Mucosa of descending colon (tissue), 3 donors: ENCODE measurements around the gene MIX23. TPM values are rescaled to one million over a fixed set of nuclear protein-coding genes. Genes with fewer than 3 reads are reported as not detected.
A peak's percentile ranks its signal among the peaks of the same experiment; 100 is the strongest.

ENCODE experiments used
- ATAC-seq: fragments of 200-7000 bp; cut with Tn5 transposase; one replicate; pipeline ENCODE4 v1.9.1; 2020; ENCODE audit warnings: mild to moderate bottlenecking, moderate library complexity
- DNase-seq, 3 donors: peaks; one replicate each; pipeline ENCODE4 v3.0.0-alpha.2; 2020
- H3K36me3 ChIP-seq: fragments of 200-600 bp; one replicate; pipeline ENCODE4 v1.8.0; 2021; ENCODE audit warnings: low read depth, mild to moderate bottlenecking
- H3K4me1 ChIP-seq: fragments of 200-600 bp; one replicate; pipeline ENCODE4 v1.8.0; 2021; ENCODE audit warnings: low read depth, mild to moderate bottlenecking
- H3K4me3 ChIP-seq: fragments of 200-600 bp; one replicate; pipeline ENCODE4 v1.8.0; 2021; ENCODE audit warnings: mild to moderate bottlenecking
- H3K9me3 ChIP-seq: fragments of 200-600 bp; one replicate; pipeline ENCODE4 v1.8.0; 2021; ENCODE audit warnings: mild to moderate bottlenecking
- intact Hi-C, 2 donors: fragments of 100-400 bp; cut with DNase I in 1 of 2; cut with micrococcal nuclease in 1 of 2; formaldehyde crosslinking; loops; one replicate each; pipeline versions ENCODE4 v1.11.0 to v1.11.1; 2022; cut with DNase I, micrococcal nuclease
- total RNA-seq, 3 donors: library from RNA; stranded (reverse); fragmentation: NEBNext Ultra II Directional in 2 of 3; extraction: Animal tissue kit (Norgen Biotek cat#: 25700) in 2 of 3; gene quantifications; one replicate each; pipeline versions ENCODE4 v1.2.1 to v1.2.4, GENCODE V29; 2021 to 2023
- TF ChIP-seq, protein P1 (sequence below): fragments of 200-600 bp; IDR thresholded peaks from one replicate; pipeline ENCODE4 v1.8.0; 2022; ENCODE audit warnings: antibody characterized with exemption, mild to moderate bottlenecking
- donor health status: DM: no; HTN: no; CAD: no; lungs with moderate emphysema.
- donor health status: DM: no; HTN: no; CAD: no.
- donor health status: DM: no; HTN: yes; CAD: no.

The MIX23 gene
- total RNA-seq, 3 donors from 2014 or later = 27.5 to 37.7 (median 33.2) TPM

DNA sequence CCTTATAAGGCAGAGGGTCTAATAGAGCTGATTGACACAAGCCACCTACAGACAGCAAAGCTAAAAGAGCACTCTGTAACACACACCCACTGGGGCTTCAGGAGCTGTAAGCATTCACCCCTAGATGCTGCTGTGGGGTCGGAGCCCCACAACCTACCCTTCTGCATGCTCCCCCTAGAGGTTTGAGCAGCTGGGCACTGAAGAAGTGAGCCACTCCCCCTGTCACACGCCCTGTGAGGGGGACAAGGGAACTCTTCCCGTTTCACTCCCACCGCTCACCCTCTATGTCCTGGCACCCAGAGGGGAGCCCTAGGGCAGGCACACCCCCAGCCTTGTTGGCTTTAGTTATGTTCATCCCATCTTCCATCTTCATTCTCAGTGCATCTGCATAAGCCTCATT lies 67.4 kb downstream of the MIX23 start:
- TF ChIP-seq, protein P1, sequence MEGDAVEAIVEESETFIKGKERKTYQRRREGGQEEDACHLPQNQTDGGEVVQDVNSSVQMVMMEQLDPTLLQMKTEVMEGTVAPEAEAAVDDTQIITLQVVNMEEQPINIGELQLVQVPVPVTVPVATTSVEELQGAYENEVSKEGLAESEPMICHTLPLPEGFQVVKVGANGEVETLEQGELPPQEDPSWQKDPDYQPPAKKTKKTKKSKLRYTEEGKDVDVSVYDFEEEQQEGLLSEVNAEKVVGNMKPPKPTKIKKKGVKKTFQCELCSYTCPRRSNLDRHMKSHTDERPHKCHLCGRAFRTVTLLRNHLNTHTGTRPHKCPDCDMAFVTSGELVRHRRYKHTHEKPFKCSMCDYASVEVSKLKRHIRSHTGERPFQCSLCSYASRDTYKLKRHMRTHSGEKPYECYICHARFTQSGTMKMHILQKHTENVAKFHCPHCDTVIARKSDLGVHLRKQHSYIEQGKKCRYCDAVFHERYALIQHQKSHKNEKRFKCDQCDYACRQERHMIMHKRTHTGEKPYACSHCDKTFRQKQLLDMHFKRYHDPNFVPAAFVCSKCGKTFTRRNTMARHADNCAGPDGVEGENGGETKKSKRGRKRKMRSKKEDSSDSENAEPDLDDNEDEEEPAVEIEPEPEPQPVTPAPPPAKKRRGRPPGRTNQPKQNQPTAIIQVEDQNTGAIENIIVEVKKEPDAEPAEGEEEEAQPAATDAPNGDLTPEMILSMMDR = no peak
- H3K4me1 ChIP-seq = peaks cover 14% of the 10 kb centered on the region
- peaks cover 4% of the 10 kb centered on the region for H3K9me3 ChIP-seq
- no peak overlapping the region for H3K4me3 ChIP-seq
- ATAC-seq = no peak
- intact Hi-C loops = no loop called here
- no peak for DNase-seq
- no peaks in the 10 kb centered on the region for H3K36me3 ChIP-seq

DNA sequence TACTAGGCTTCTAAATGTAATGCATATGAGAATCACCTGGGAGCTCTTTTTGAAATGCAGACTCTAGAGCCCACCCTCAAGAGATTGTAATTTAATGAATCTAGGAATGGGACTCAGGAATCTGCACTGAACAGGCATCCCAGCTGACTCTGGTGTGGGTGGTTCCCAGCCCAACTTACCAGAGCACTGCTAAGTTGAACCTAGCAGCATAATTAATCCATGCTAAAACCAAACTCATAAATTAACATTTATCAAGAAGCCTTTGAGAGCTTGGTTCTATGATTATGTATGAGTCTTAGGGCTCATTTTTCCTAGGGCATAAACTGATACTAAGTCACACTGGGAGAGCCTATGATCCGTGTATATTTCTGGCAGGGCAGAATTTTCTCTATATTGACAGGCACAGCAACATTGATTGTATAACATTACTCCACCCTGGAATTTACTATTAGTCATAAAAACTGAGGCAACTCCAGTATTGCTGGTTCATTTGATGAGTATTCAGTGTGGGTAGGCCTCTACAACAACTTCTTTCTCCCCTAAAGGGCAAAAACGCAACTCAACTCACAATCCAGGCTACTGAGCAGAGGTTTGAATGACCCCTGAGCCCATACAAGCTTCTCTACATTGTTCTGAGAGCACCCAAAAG lies 68.7 kb downstream of the MIX23 start:
- TF ChIP-seq, protein P1 = no peak
- ATAC-seq = peak; percentile 76
- Histone ChIP-seq H3K9me3 (no peaks in the 10 kb centered on the region), H3K36me3 (no peaks in the 10 kb centered on the region), H3K4me3 (no peak overlapping the region), H3K4me1 (peaks cover 23% of the 10 kb centered on the region)
- DNase-seq = no peak
- intact Hi-C loops = no loop called here

DNA sequence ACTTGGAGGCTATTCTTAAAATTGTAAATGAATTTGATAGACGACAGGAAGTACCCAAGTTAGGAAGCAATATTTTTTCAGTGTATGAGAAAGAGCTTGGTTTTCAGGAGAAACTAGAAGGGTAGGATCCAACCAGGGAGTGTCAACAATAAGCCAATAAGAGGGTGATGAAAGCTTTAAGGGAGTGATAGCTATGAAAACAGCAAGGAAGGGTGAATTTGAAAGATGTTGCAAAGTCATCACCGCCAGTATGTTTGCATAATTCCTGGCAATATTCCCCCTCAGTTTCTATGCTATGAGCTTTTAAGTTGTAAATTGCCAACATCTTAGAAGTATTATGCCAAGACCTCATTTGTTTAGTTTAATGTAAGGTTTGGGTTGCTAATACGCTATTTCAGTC lies 69.8 kb downstream of the MIX23 start:
- peaks cover 23% of the 10 kb centered on the region for H3K4me1 ChIP-seq
- no peaks in the 10 kb centered on the region for H3K9me3 ChIP-seq
- TF ChIP-seq, protein P1 = no peak
- no peak for ATAC-seq
- no peaks in the 10 kb centered on the region for H3K36me3 ChIP-seq
- DNase-seq = no peak
- intact Hi-C loops = no loop called here
- no peak overlapping the region for H3K4me3 ChIP-seq

DNA sequence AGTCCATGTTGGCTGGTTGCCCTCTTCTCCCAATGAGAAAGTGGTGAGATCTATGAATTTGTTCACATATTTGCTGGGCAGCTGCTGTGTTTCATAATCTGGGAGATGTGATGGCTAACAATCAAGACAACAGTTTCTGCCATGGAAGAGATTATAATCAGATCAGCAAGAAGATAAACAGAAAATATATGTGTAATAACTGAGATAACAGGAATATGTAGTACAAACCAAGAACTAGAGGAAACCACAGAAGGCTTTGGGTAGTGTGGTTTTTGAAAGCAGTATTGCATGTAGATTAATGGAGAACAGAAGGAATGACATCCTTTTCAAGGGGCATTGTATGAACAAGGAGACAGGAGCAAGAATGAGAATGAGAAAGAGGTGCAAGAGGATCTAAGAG lies 70.2 kb downstream of the MIX23 start:
- TF ChIP-seq, protein P1 = no peak
- DNase-seq (no peak), ATAC-seq (no peak)
- Histone ChIP-seq H3K4me3 (no peak overlapping the region), H3K36me3 (no peaks in the 10 kb centered on the region), H3K4me1 (peaks cover 25% of the 10 kb centered on the region), H3K9me3 (no peaks in the 10 kb centered on the region)
- intact Hi-C loops = no loop called here

DNA sequence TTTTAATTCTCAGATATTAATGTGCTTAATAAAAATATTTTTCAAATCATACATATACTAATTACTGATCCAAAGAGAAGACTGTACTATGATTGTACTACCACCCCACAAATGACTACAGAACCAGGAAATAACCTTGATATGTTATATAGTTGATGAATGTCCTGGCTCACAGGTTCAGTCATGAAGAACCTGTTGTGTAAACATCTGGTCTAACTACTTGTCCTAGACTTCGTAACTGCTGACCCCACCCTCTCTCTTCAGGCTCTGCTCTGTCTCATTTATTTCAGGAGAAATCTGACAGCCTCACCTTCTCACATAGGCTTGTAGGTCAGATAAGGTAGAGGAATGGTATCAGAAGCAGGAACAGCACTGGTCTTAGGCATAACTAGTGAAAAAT lies 72.7 kb downstream of the MIX23 start:
- no peak overlapping the region for H3K4me3 ChIP-seq
- H3K4me1 ChIP-seq = peaks cover 40% of the 10 kb centered on the region
- intact Hi-C loops = no loop called here
- ATAC-seq (peak; percentile 90), DNase-seq (peak in 1 of 3 donors; percentile 58)
- TF ChIP-seq, protein P1 = no peak
- no peaks in the 10 kb centered on the region for H3K9me3 ChIP-seq
- H3K36me3 ChIP-seq = no peaks in the 10 kb centered on the region

Other genes with a start within 250 kb of the MIX23 start
- gene CASR, start 199.6 kb downstream of the MIX23 start, total RNA-seq = 1 to 10 TPM in 1 of 3 donors, under 1 TPM in 2; 0.32 to 1.2 (median 0.36) TPM
- 1 to 10 TPM in 2 of 3 donors, under 1 TPM in 1; 0.96 to 1.8 (median 1.5) TPM for gene CSTA, start 58.0 kb downstream of the MIX23 start, total RNA-seq
- 100 to 1,000 TPM; 111 to 206 (median 152) TPM for gene FAM162A, start 951 bp upstream of the MIX23 start, total RNA-seq
- 1 to 10 TPM; 2.3 to 3.4 (median 3.2) TPM for gene WDR5B, start 32.8 kb upstream of the MIX23 start, total RNA-seq
- 10 to 100 TPM; 43.3 to 80.2 (median 48.8) TPM for gene KPNA1, start 131.7 kb upstream of the MIX23 start, total RNA-seq
- 10 to 100 TPM; 32.2 to 51.1 (median 44.7) TPM for gene PARP9, start 181.1 kb upstream of the MIX23 start, total RNA-seq
- 10 to 100 TPM; 56.0 to 68.3 (median 59.9) TPM for gene DTX3L, start 181.1 kb upstream of the MIX23 start, total RNA-seq
- 1 to 10 TPM; 1.2 to 2.0 (median 1.4) TPM for gene PARP15, start 194.4 kb upstream of the MIX23 start, total RNA-seq